ENCODE measurements around the gene DPP6. TPM values are rescaled to one million over a fixed set of nuclear protein-coding genes. Genes with fewer than 3 reads are reported as not detected.

The DPP6 gene
- total RNA-seq, 1 donor, result under 0.01 TPM

GRCh38 chr7:154171422-154171821, 119.2 kb downstream of the DPP6 start:
- DNase-seq (ENCODE audit: low read depth), result no peak
- no peak for TF ChIP-seq CTCF (IDR thresholded peaks at IDR 0.05; ENCODE audit: insufficient read depth, low read depth, low read length)
- no peak overlapping the region for H3K4me3 ChIP-seq (ENCODE audit: low read depth, low read length)

GRCh38 chr7:154172236-154172635, 120.0 kb downstream of the DPP6 start:
- TF ChIP-seq CTCF (IDR thresholded peaks at IDR 0.05; ENCODE audit: insufficient read depth, low read depth, low read length), result no peak
- no peak for DNase-seq (ENCODE audit: low read depth)

GRCh38 chr7:154177584-154177983, 125.4 kb downstream of the DPP6 start:
- TF ChIP-seq CTCF (IDR thresholded peaks at IDR 0.05; ENCODE audit: insufficient read depth, low read depth, low read length), result no peak
- H3K4me3 ChIP-seq (ENCODE audit: low read depth, low read length), result no peak overlapping the region
- no peak for DNase-seq (ENCODE audit: low read depth)

More at GRCh38 chr7:154172236-154172635, 120.0 kb downstream of the DPP6 start:
- H3K4me3 ChIP-seq (ENCODE audit: low read depth, low read length), result no peak overlapping the region

- no peak for DNase-seq (ENCODE audit: low read depth)
- TF ChIP-seq CTCF (IDR thresholded peaks at IDR 0.05; ENCODE audit: insufficient read depth, low read depth, low read length), result no peak
- no peak overlapping the region for H3K4me3 ChIP-seq (ENCODE audit: low read depth, low read length)
Observed at GRCh38 chr7:154178895-154179294, 126.7 kb downstream of the DPP6 start.

- TF ChIP-seq CTCF (IDR thresholded peaks at IDR 0.05; ENCODE audit: insufficient read depth, low read depth, low read length), result no peak
- no peak for DNase-seq (ENCODE audit: low read depth)
- H3K4me3 ChIP-seq (ENCODE audit: low read depth, low read length), result no peak overlapping the region
Observed at GRCh38 chr7:154183482-154183881, 131.3 kb downstream of the DPP6 start.

GRCh38 chr7:154183946-154184345, 131.7 kb downstream of the DPP6 start:
- no peak for DNase-seq (ENCODE audit: low read depth)
- no peak for TF ChIP-seq CTCF (IDR thresholded peaks at IDR 0.05; ENCODE audit: insufficient read depth, low read depth, low read length)

GRCh38 chr7:154186811-154187210, 134.6 kb downstream of the DPP6 start:
- DNase-seq (ENCODE audit: low read depth), result no peak

More at GRCh38 chr7:154183946-154184345, 131.7 kb downstream of the DPP6 start:
- H3K4me3 ChIP-seq (ENCODE audit: low read depth, low read length), result no peak overlapping the region

More at GRCh38 chr7:154186811-154187210, 134.6 kb downstream of the DPP6 start:
- no peak overlapping the region for H3K4me3 ChIP-seq (ENCODE audit: low read depth, low read length)
- no peak for TF ChIP-seq CTCF (IDR thresholded peaks at IDR 0.05; ENCODE audit: insufficient read depth, low read depth, low read length)
